Skeletal muscle tissue (tissue), 4 donors: ENCODE data around the gene EMSY. TPM values are rescaled to one million over a fixed set of nuclear protein-coding genes. Genes with fewer than 3 reads are reported as not detected.
"Not testable (repeated sequence)": the region's sequence is repeated elsewhere in the genome, so short reads cannot be mapped to it uniquely, and the experiment has no call there.

ENCODE experiments used
- H3K27ac ChIP-seq: one replicate; pipeline ENCODE4 v1.7.0; 2013; ENCODE audit warnings: mild to moderate bottlenecking, low read depth, low read length, inconsistent platforms
- H3K27me3 ChIP-seq, 3 donors: one replicate each; pipeline ENCODE4 v1.7.0; 2013; ENCODE audit warnings: low read length in 3 of 3; ENCODE audit not compliant: control insufficient read depth in 3 of 3, insufficient read depth in 3 of 3
- H3K36me3 ChIP-seq, 3 donors: one replicate each; pipeline ENCODE4 v1.7.0; 2013; ENCODE audit warnings: low read length in 3 of 3; ENCODE audit not compliant: control insufficient read depth in 3 of 3, insufficient read depth in 3 of 3
- H3K4me1 ChIP-seq, 3 donors: one replicate each; pipeline ENCODE4 v1.7.0; 2013; ENCODE audit warnings: low read length in 3 of 3, mild to moderate bottlenecking in 3 of 3; ENCODE audit not compliant: control insufficient read depth in 3 of 3, insufficient read depth in 3 of 3
- H3K4me3 ChIP-seq, 3 donors: one replicate each; pipeline ENCODE4 v1.7.0; 2013; ENCODE audit warnings: low read length in 3 of 3
- H3K9ac ChIP-seq, 3 donors: one replicate each; pipeline ENCODE4 v1.7.0; 2013; ENCODE audit warnings: low read length in 3 of 3, mild to moderate bottlenecking in 3 of 3, moderate library complexity in 2 of 3, low read depth in 1 of 3
- H3K9me3 ChIP-seq, 3 donors: one replicate each; pipeline ENCODE4 v1.7.0; 2013; ENCODE audit warnings: low read length in 3 of 3; ENCODE audit not compliant: control insufficient read depth in 3 of 3
- total RNA-seq: library from RNA; depleted of rRNA; stranded (reverse); fragments of >200 nt; gene quantifications from one replicate; pipeline ENCODE4 v1.2.3, GENCODE V29; 2014
- donor health status: Osteomylitis.

Gene EMSY
- 11.0 TPM for total RNA-seq

DNA sequence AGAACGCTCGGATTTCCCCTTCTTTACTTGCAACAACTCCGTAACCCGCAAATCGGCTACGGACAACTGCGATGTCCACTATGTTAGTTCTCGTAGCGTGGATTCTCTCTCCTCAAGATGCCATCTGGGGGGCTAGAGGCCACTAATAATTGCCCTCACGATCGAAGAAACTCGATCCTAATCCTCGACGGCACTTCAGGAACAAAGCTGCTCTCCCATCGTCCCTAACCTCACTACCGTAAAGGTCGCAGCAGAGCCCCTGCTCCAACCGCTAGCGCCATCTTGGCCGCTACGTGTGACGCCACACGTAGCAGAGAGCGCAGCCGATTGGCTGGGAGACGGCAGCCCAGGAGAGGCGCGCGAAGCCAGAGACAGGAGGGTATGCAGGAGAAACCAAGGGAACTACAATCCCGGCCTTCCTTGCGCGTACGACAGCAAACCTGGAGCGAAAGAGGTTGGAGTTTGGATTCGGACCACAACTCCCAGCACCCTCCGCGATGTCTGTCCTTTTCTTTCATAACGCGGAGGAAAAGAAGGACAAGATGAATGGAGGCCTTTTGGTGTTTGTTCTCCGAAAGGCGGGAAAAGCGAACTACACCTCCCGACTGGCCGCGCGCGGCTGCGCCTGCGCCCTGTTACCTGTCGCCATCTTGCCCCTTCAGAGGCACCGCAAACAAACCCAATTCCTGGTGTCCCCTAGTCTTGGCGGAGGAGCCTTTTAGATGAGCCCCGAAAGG, at the start of gene EMSY:
TSS of gene EMSY (plus strand) at position 635 of the 737 bp plus-strand sequence. CDS start 1,921 bp downstream, outside the sequence.
- Histone ChIP-seq H3K4me3 (peak within 1 kb of the TSS; percentile 83 to 96 (median 91)), H3K9me3 (no peaks in the 10 kb centered on the region), H3K27me3 (no peaks in the 10 kb centered on the region), H3K36me3 (peaks cover 0 to 14% (median 10%) of the 10 kb centered on the region in 3 donors), H3K27ac (peak within 1 kb of the TSS; percentile 92), H3K4me1 (peaks cover 5 to 22% (median 21%) of the 10 kb centered on the region in 3 donors), H3K9ac (peak within 1 kb of the TSS; percentile 92 to 98 (median 97))

DNA sequence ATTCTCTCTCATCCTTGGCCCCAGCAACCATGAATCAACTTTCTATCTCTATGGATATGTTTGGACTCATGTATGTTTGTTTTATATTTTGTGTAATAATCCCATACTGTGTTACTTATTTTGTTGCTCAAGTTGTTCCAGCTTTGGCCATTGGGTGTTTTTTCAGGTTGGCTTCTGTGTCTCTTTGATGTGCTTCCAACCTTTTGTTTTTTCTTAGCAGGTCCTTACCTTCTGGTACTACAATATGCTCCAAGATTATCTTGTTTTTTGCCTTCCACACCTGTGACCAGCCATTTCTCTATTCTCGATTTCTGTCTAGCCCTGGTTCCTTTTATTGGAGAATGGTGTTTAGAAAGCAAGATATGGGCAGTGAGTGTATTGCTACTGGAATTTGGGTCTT, 49.5 kb upstream of the EMSY start:
- Histone ChIP-seq H3K9me3 (no peaks in the 10 kb centered on the region), H3K4me3 (no peak overlapping the region), H3K36me3 (no peaks in the 10 kb centered on the region), H3K27me3 (no peaks in the 10 kb centered on the region), H3K27ac (no peak overlapping the region), H3K4me1 (peaks cover 0 to 6% (median 0%) of the 10 kb centered on the region in 3 donors), H3K9ac (no peak overlapping the region)

GRCh38 chr11:76397383-76397782, 47.4 kb upstream of the EMSY start:
- no peaks in the 10 kb centered on the region for H3K27me3 ChIP-seq
- no peaks in the 10 kb centered on the region for H3K36me3 ChIP-seq
- H3K4me3 ChIP-seq = no peak overlapping the region
- H3K4me1 ChIP-seq = no peaks in the 10 kb centered on the region
- H3K9me3 ChIP-seq = no peaks in the 10 kb centered on the region
- H3K27ac ChIP-seq = no peak overlapping the region
- H3K9ac ChIP-seq = no peak overlapping the region

DNA sequence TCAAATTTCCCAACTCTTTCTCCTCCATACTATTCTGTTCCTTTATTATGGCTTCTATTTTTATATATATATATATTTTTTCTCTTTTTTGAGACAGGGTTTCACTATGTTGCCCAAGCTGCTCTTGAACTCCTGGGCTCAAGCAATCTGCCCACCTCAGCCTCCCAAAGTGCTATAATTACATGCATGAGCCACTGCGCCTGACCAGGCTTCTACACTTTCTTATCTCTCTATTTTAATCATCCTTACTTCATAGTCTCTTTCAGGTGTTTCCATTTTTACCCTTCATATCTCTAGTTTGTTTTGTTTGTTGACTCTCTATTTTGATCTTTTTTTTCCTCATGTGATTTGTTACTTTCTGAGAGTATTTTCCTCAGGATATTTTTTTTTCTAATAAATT, 43.9 kb upstream of the EMSY start:
- H3K4me1 ChIP-seq = no peaks in the 10 kb centered on the region
- H3K9ac ChIP-seq = no peak overlapping the region

GRCh38 chr11:76401484-76401883, 43.3 kb upstream of the EMSY start:
- H3K4me1 ChIP-seq, H3K9ac ChIP-seq, H3K9me3 ChIP-seq, H3K27ac ChIP-seq, H3K27me3 ChIP-seq, H3K36me3 ChIP-seq, H3K4me3 ChIP-seq: not testable (repeated sequence)

More for the DNA sequence above, 43.9 kb upstream of the EMSY start:
- no peak overlapping the region for H3K4me3 ChIP-seq
- H3K36me3 ChIP-seq = no peaks in the 10 kb centered on the region
- H3K9me3 ChIP-seq = no peaks in the 10 kb centered on the region
- no peaks in the 10 kb centered on the region for H3K27me3 ChIP-seq
- H3K27ac ChIP-seq = no peak overlapping the region

DNA sequence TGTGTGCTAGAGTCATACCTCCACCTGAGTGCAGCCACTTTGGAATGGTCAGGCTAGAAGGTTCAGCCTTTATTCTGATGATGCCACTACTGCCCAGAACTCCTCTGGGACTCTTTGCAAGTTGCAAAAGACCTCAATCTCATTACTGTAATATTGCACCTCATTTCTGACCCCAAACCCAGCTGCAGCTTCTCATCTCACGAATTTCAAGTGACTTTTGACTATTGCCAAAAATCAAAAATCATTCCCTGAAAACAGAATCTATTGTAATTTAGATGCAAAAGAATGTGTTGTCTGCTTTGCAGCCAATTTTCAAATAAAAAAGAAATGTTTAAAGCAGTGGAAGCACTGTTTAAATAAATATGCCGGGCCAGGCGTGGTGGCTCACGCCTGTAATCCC, 38.5 kb upstream of the EMSY start:
- no peaks in the 10 kb centered on the region for H3K4me1 ChIP-seq
- H3K36me3 ChIP-seq = no peaks in the 10 kb centered on the region
- no peaks in the 10 kb centered on the region for H3K27me3 ChIP-seq
- no peak overlapping the region for H3K9ac ChIP-seq
- H3K4me3 ChIP-seq = no peak overlapping the region
- H3K27ac ChIP-seq = no peak overlapping the region
- no peaks in the 10 kb centered on the region for H3K9me3 ChIP-seq

- H3K4me1 ChIP-seq = peaks cover 0 to 2% (median 2%) of the 10 kb centered on the region in 3 donors
- H3K9me3 ChIP-seq = no peaks in the 10 kb centered on the region
- no peak overlapping the region for H3K27ac ChIP-seq
- no peaks in the 10 kb centered on the region for H3K27me3 ChIP-seq
- no peaks in the 10 kb centered on the region for H3K36me3 ChIP-seq
- no peak overlapping the region for H3K9ac ChIP-seq
- H3K4me3 ChIP-seq = no peak overlapping the region
These were observed 36.5 kb upstream of the EMSY start for GRCh38 chr11:76408171-76408965.

- Histone ChIP-seq H3K9ac (no peak overlapping the region), H3K9me3 (no peaks in the 10 kb centered on the region), H3K36me3 (no peaks in the 10 kb centered on the region), H3K4me1 (peaks cover under 1 to 2% (median 2%) of the 10 kb centered on the region in 3 donors), H3K4me3 (peak overlapping the region in 1 of 3 donors; percentile 22), H3K27me3 (peaks cover 0 to 2% (median 0%) of the 10 kb centered on the region in 3 donors), H3K27ac (no peak overlapping the region)
These were observed 33.9 kb upstream of the EMSY start for GRCh38 chr11:76410851-76411357.

GRCh38 chr11:76415073-76415472, 29.7 kb upstream of the EMSY start:
- H3K27ac ChIP-seq = no peak overlapping the region
- no peaks in the 10 kb centered on the region for H3K9me3 ChIP-seq
- no peak overlapping the region for H3K4me3 ChIP-seq
- H3K9ac ChIP-seq = no peak overlapping the region
- H3K27me3 ChIP-seq = peaks cover 0 to 2% (median 0%) of the 10 kb centered on the region in 3 donors
- peaks cover 2 to 4% (median 2%) of the 10 kb centered on the region in 3 donors for H3K4me1 ChIP-seq
- H3K36me3 ChIP-seq = no peaks in the 10 kb centered on the region

GRCh38 chr11:76419896-76420295, 24.9 kb upstream of the EMSY start:
- Histone ChIP-seq H3K9ac (no peak overlapping the region), H3K4me3 (no peak overlapping the region), H3K9me3 (no peaks in the 10 kb centered on the region), H3K27me3 (peaks cover 0 to 2% (median 0%) of the 10 kb centered on the region in 3 donors), H3K36me3 (no peaks in the 10 kb centered on the region), H3K27ac (no peak overlapping the region), H3K4me1 (peaks cover 0 to 4% (median 0%) of the 10 kb centered on the region in 3 donors)
